ENCODE measurements around the gene FGF12. TPM values are rescaled to one million over a fixed set of nuclear protein-coding genes. Genes with fewer than 3 reads are reported as not detected.

Gene FGF12
- total and polyA plus RNA-seq, 10 donors, result 3.7 to 53.3 (median 19.1) TPM

DNA sequence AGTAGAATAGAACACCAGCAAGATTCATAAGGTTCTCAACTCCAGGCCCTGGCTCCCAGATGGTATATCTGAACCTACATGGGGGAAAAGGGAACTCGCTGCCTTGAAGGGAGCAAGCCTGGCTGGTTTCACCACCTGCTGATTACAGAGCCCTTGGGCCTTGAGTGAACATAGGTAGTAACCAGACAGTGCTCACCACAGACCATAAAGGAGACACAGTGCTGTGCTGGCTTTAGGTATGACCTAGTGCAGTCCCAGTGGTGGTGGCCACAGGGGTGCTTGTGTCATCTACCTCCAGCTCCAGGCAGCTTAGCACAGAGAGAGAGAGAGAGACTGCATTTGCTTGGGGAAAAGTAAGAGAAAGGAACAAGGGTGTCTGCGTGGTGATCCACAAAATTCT is 409.8 kb downstream of the FGF12 start:
- Histone ChIP-seq H3K27me3 (replicated peaks in 1 of 7) (no peaks in the 10 kb centered on the region), H3K4me1 (no peaks in the 10 kb centered on the region), H3K36me3 (no peaks in the 10 kb centered on the region), H3K4me3 (no peak overlapping the region), H3K9me3 (peaks cover 0 to 1% (median 0%) of the 10 kb centered on the region in 8 donors), H3K27ac (no peak overlapping the region)
- WGBS, 5 donors, result 74 to 85% (median 79%) methylated on average over 2 of the region's 2 CpGs
- intact Hi-C loops (cut with DNase I; ENCODE audit: low total_unique reads), result no loop called here
- TF ChIP-seq POLR2AphosphoS5 (IDR thresholded peaks at IDR 0.05) (no peak), POLR2A (IDR thresholded peaks at IDR 0.05) (no peak)
- TF ChIP-seq, protein P1, sequence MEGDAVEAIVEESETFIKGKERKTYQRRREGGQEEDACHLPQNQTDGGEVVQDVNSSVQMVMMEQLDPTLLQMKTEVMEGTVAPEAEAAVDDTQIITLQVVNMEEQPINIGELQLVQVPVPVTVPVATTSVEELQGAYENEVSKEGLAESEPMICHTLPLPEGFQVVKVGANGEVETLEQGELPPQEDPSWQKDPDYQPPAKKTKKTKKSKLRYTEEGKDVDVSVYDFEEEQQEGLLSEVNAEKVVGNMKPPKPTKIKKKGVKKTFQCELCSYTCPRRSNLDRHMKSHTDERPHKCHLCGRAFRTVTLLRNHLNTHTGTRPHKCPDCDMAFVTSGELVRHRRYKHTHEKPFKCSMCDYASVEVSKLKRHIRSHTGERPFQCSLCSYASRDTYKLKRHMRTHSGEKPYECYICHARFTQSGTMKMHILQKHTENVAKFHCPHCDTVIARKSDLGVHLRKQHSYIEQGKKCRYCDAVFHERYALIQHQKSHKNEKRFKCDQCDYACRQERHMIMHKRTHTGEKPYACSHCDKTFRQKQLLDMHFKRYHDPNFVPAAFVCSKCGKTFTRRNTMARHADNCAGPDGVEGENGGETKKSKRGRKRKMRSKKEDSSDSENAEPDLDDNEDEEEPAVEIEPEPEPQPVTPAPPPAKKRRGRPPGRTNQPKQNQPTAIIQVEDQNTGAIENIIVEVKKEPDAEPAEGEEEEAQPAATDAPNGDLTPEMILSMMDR (IDR thresholded peaks at IDR 0.05 in 8 of 11, conservative IDR thresholded peaks at IDR 0.05 in 3 of 11), result no peak
- DNase-seq, result no peak

DNA sequence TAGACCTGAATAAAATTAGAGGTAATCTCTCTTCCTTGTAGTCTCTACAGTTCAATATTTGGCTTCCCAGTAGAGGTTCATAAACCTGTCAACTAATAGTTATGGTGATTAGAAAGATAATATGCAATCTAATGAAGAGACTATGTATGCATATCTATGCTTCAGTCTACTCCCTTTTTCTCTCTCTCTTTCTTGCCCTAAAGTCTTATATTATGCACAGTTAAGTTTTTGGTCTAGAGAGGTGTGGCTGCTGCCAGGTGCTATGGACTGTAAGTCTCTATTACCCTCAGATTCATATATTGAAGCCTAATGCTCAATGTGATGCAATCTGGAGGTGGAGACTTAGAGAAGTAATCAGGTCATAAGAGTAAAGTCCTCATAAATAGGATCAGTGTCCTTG is 413.7 kb downstream of the FGF12 start:
- TF ChIP-seq POLR2AphosphoS5 (IDR thresholded peaks at IDR 0.05) (no peak), POLR2A (IDR thresholded peaks at IDR 0.05) (no peak)
- TF ChIP-seq, protein P1 (IDR thresholded peaks at IDR 0.05 in 8 of 11, conservative IDR thresholded peaks at IDR 0.05 in 3 of 11), result no peak
- no peak overlapping the region for H3K27ac ChIP-seq
- no peak overlapping the region for H3K4me3 ChIP-seq
- H3K4me1 ChIP-seq, result no peaks in the 10 kb centered on the region
- H3K27me3 ChIP-seq (replicated peaks in 1 of 7), result no peaks in the 10 kb centered on the region
- H3K9me3 ChIP-seq, result no peaks in the 10 kb centered on the region
- intact Hi-C loops (cut with DNase I; ENCODE audit: low total_unique reads), result no loop called here
- H3K36me3 ChIP-seq, result no peaks in the 10 kb centered on the region
- DNase-seq, result no peak

DNA sequence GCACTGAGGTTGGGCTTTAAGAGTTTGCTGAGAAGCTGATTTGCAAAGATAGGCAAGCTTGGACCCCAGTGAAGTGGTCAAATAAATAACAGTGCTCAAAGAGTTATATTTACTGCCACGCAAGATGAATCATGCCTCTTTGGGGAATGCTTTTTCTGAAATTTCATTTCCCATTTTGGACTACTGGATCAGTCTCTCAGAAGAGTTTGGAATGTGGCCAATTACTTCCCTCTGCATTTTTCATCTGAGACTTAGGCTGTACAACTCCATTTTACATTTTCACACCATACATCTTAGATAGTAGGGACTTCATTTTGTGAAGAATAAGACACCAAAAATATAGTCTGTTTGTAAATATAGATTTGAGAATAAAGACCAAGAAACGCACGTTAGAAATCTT is 419.7 kb downstream of the FGF12 start:
- no peaks in the 10 kb centered on the region for H3K9me3 ChIP-seq
- no peak for DNase-seq
- H3K27ac ChIP-seq, result no peak overlapping the region
- intact Hi-C loops (cut with DNase I; ENCODE audit: low total_unique reads), result no loop called here
- 84 to 93% (median 89%) methylated on average over 3 of the region's 3 CpGs for WGBS, 5 donors
- TF ChIP-seq, protein P1 (IDR thresholded peaks at IDR 0.05 in 8 of 11, conservative IDR thresholded peaks at IDR 0.05 in 3 of 11), result no peak
- no peaks in the 10 kb centered on the region for H3K4me1 ChIP-seq
- no peaks in the 10 kb centered on the region for H3K27me3 ChIP-seq (replicated peaks in 1 of 7)
- H3K36me3 ChIP-seq, result no peaks in the 10 kb centered on the region
- H3K4me3 ChIP-seq, result no peak overlapping the region

DNA sequence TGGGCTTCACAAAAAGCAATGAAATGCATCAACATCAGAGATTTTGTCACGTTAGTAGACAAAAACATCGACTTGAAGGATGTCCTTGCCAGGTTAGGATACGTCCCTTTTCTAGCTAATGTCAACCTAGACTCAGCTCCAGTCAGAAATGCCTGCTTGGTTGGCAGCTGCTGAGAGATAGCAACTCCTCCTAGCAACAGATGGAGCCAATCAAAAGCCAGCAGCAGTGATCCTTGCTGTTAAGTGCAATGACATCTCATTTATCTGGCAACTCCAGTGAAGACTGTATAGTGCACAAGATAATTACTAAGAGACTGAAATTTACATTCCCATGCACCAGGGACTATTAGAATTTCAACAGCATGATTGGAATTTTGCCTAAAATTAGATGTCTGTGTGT is 424.1 kb downstream of the FGF12 start:
- no peak for TF ChIP-seq POLR2AphosphoS5 (IDR thresholded peaks at IDR 0.05)
- TF ChIP-seq, protein P1 (IDR thresholded peaks at IDR 0.05 in 8 of 11, conservative IDR thresholded peaks at IDR 0.05 in 3 of 11), result no peak
- TF ChIP-seq POLR2A (IDR thresholded peaks at IDR 0.05), result no peak
- no peak overlapping the region for H3K27ac ChIP-seq
- intact Hi-C loops (cut with DNase I; ENCODE audit: low total_unique reads), result no loop called here
- H3K27me3 ChIP-seq (replicated peaks in 1 of 7), result no peaks in the 10 kb centered on the region
- no peaks in the 10 kb centered on the region for H3K9me3 ChIP-seq
- WGBS, 5 donors, result 58 to 76% (median 62%) methylated on average over 3 of the region's 3 CpGs
- H3K36me3 ChIP-seq, result no peaks in the 10 kb centered on the region
- no peak overlapping the region for H3K4me3 ChIP-seq
- H3K4me1 ChIP-seq, result no peaks in the 10 kb centered on the region
- DNase-seq, result no peak
